GM23338 (cell line): ENCODE data around the gene UBAC2. TPM values are rescaled to one million over a fixed set of nuclear protein-coding genes. Genes with fewer than 3 reads are reported as not detected.

Experiments used
- ATAC-seq: fragments of 200-7000 bp; cut with Tn5 transposase; 3 replicates; pipeline ENCODE4 v1.9.1; 2020
- DNase-seq: peaks from one replicate; pipeline ENCODE4 v3.0.0-alpha.2; 2015; ENCODE audit warnings: low spot score
- H2AFZ ChIP-seq: fragments of 200-600 bp; sonication (generic); 2 replicates; pipeline ENCODE4 v1.8.0; 2016; ENCODE audit warnings: antibody characterized with exemption, mild to moderate bottlenecking, moderate library complexity
- H3F3A ChIP-seq: fragments of 200-600 bp; sonication (generic); replicated peaks from 2 replicates; pipeline ENCODE4 v1.8.0; 2017; ENCODE audit warnings: antibody characterized with exemption, mixed run types, low read depth
- H3K27ac ChIP-seq: fragments of 200-600 bp; sonication (generic); 2 replicates; pipeline ENCODE4 v1.6.1; 2016; ENCODE audit warnings: low read depth
- H3K27me3 ChIP-seq: fragments of 200-600 bp; sonication (generic); 2 replicates; pipeline ENCODE4 v1.8.0; 2016; ENCODE audit warnings: mild to moderate bottlenecking, mixed run types, moderate library complexity; ENCODE audit not compliant: insufficient read depth
- H3K36me3 ChIP-seq: fragments of 200-600 bp; sonication (generic); 2 replicates; pipeline ENCODE4 v1.8.0; 2016; ENCODE audit warnings: mild to moderate bottlenecking; ENCODE audit not compliant: insufficient read depth
- H3K4me1 ChIP-seq: fragments of 200-600 bp; sonication (generic); 2 replicates; pipeline ENCODE4 v1.8.0; 2016; ENCODE audit warnings: mild to moderate bottlenecking, moderate library complexity; ENCODE audit not compliant: insufficient read depth
- H3K4me2 ChIP-seq: fragments of 200-600 bp; sonication (generic); 2 replicates; pipeline ENCODE4 v1.7.1; 2017; ENCODE audit warnings: mixed run types
- H3K4me3 ChIP-seq: fragments of 200-600 bp; sonication (generic); 2 replicates; pipeline ENCODE4 v1.6.1; 2016; ENCODE audit warnings: mixed run types
- H3K79me2 ChIP-seq: fragments of 200-600 bp; sonication (generic); replicated peaks from 2 replicates; pipeline ENCODE4 v1.8.0; 2017; ENCODE audit warnings: mild to moderate bottlenecking; ENCODE audit not compliant: insufficient read depth
- H3K9me2 ChIP-seq: fragments of 200-600 bp; sonication (generic); 2 replicates; pipeline ENCODE4 v1.8.0; 2017; ENCODE audit not compliant: insufficient read depth
- H4K20me1 ChIP-seq: fragments of 200-600 bp; sonication (generic); replicated peaks from 2 replicates; pipeline ENCODE4 v1.8.0; 2017; ENCODE audit warnings: mild to moderate bottlenecking; ENCODE audit not compliant: insufficient read depth
- H3K27ac Mint-ChIP-seq: 2 replicates; pipeline ENCODE4 v1.8.0; 2020; ENCODE audit warnings: inconsistent platforms, mild to moderate bottlenecking, moderate library complexity, mixed read lengths
- H3K27me3 Mint-ChIP-seq: 3 replicates; pipeline ENCODE4 v1.8.0; 2022; ENCODE audit warnings: low read depth, mild to moderate bottlenecking, moderate library complexity, mixed read lengths, inconsistent platforms; ENCODE audit not compliant: insufficient read depth, poor library complexity
- H3K36me3 Mint-ChIP-seq: 3 replicates; pipeline ENCODE4 v1.8.0; 2021; ENCODE audit warnings: low read depth, mild to moderate bottlenecking, inconsistent platforms, moderate library complexity, mixed read lengths
- H3K4me1 Mint-ChIP-seq: 3 replicates; pipeline ENCODE4 v1.8.0; 2020; ENCODE audit warnings: mild to moderate bottlenecking, inconsistent platforms, mixed read lengths
- H3K4me3 Mint-ChIP-seq: 3 replicates; pipeline ENCODE4 v1.8.0; 2021; ENCODE audit warnings: moderate library complexity, mild to moderate bottlenecking, inconsistent platforms, mixed read lengths
- H3K9me3 Mint-ChIP-seq: 3 replicates; pipeline ENCODE4 v1.8.0; 2020; ENCODE audit warnings: moderate library complexity, mild to moderate bottlenecking, inconsistent platforms, mixed read lengths
- CREB1 ChIP-seq: fragments of 250-450 bp; sonication (Bioruptor Pico); IDR thresholded peaks from 2 replicates; pipeline ENCODE4 v1.5.0; 2020; ENCODE audit warnings: low read depth, mild to moderate bottlenecking, moderate library complexity
- EZH2 ChIP-seq: fragments of 200-600 bp; sonication (generic); IDR thresholded peaks from one replicate; pipeline ENCODE4 v1.8.0; 2017; ENCODE audit warnings: antibody characterized with exemption, mild to moderate bottlenecking, low read depth; ENCODE audit not compliant: unreplicated experiment
- EZH2phosphoT487 ChIP-seq: fragments of 200-600 bp; sonication (generic); IDR thresholded peaks from one replicate; pipeline ENCODE4 v1.8.1; 2018; ENCODE audit warnings: antibody characterized with exemption; ENCODE audit not compliant: unreplicated experiment
- JUNB ChIP-seq: IDR thresholded peaks from one replicate; pipeline ENCODE4 v1.6.1; 2016; ENCODE audit warnings: antibody characterized with exemption; ENCODE audit not compliant: unreplicated experiment
- NANOG ChIP-seq: IDR thresholded peaks from 2 replicates; pipeline ENCODE4 v1.6.1; 2016; ENCODE audit warnings: antibody characterized with exemption, borderline replicate concordance
- POLR2AphosphoS5 ChIP-seq: IDR thresholded peaks from 2 replicates; pipeline ENCODE4 v1.6.1; 2016; ENCODE audit warnings: antibody characterized with exemption, low read depth
- REST ChIP-seq: IDR thresholded peaks from one replicate; pipeline ENCODE4 v1.6.1; 2018; ENCODE audit warnings: antibody characterized with exemption; ENCODE audit not compliant: unreplicated experiment
- STAT1 ChIP-seq: IDR thresholded peaks from one replicate; pipeline ENCODE4 v1.6.1; 2016; ENCODE audit warnings: antibody characterized with exemption; ENCODE audit not compliant: unreplicated experiment
- ZNF114 ChIP-seq: fragments of 250-450 bp; sonication (Bioruptor Pico); IDR thresholded peaks from 2 replicates; pipeline ENCODE4 v1.5.0; 2020; ENCODE audit warnings: mild to moderate bottlenecking, moderate library complexity
- ZNF331 ChIP-seq: fragments of 250-450 bp; sonication (Bioruptor Pico); IDR thresholded peaks from 2 replicates; pipeline ENCODE4 v1.5.0; 2020; ENCODE audit warnings: low read depth, mild to moderate bottlenecking, moderate library complexity
- ZNF462 ChIP-seq: fragments of 250-450 bp; sonication (Bioruptor Pico); IDR thresholded peaks from 2 replicates; pipeline ENCODE4 v1.5.0; 2020; ENCODE audit warnings: mild to moderate bottlenecking, moderate library complexity
- polyA plus RNA-seq: library from polyadenylated mRNA; unstranded; fragments of >200 nt; fragmentation: Nextera tagmentation; extraction: Ambion mirVana; gene quantifications from 2 replicates; pipeline ENCODE4 v1.2.1, GENCODE V29; 2016
- total RNA-seq: library from RNA; depleted of rRNA; stranded (reverse); fragments of >200 nt; shearing (Covaris generic); gene quantifications from 2 replicates; pipeline ENCODE4 v1.2.3, GENCODE V29; 2014
- TF ChIP-seq, protein P1 (sequence below), 2 experiments: fragments of 200-600 bp in 1 of 2; sonication (generic) in 1 of 2; conservative IDR thresholded peaks; 2 replicates each; pipeline versions ENCODE4 v1.5.1 to v1.6.1; 2016 to 2017; ENCODE audit warnings: antibody characterized with exemption in 2 of 2, low read depth in 2 of 2, mild to moderate bottlenecking in 2 of 2, moderate library complexity in 1 of 2

Gene UBAC2
- total and polyA plus RNA-seq, 2 experiments from 2014 or later, result 37.9 to 76.9 TPM

DNA sequence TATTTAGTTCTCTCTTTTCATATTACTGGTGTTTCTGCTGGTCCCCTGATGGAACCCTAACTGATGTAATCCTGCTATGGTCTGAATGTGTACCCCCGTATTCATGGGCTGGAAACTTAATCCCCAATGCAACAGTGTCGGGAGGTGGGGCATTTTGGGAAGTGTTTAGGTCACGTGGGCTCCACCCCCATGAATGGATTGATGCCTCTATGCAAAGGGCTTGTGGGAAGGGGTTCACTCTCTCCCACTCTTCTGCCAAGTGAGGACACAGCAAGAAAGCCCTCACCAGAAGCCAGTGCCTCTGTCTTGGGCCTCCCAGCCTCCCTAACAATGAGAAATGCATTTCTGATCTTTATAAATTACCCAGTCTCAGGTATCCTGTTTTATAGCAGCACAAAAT, 21.2 kb upstream of the UBAC2 start (continued):
- TF ChIP-seq ZNF462 (CRISPR knock-in tag), result no peak
- no peak for TF ChIP-seq ZNF331 (CRISPR knock-in tag)
- TF ChIP-seq JUNB, result no peak
- TF ChIP-seq POLR2AphosphoS5, result no peak

GRCh38 chr13:99182439-99182838, 18.2 kb upstream of the UBAC2 start:
- no peak overlapping the region for H3K4me3 ChIP-seq
- peaks cover 3% of the 10 kb centered on the region; the same call in 1 of the 3 replicates for H3K4me1 Mint-ChIP-seq
- H3K27ac Mint-ChIP-seq, result no peak overlapping the region
- peaks cover 26% of the 10 kb centered on the region; the same call in 2 of the 3 replicates for H3K9me3 Mint-ChIP-seq
- no peaks in the 10 kb centered on the region; the same call in 1 of the 2 replicates for H4K20me1 ChIP-seq
- no peaks in the 10 kb centered on the region for H3K9me2 ChIP-seq
- no peaks in the 10 kb centered on the region for H3F3A ChIP-seq
- H3K27ac ChIP-seq, result no peak overlapping the region
- DNase-seq (no peak), ATAC-seq (no peak)
- H3K4me1 ChIP-seq, result peaks cover 14% of the 10 kb centered on the region
- peaks cover 12% of the 10 kb centered on the region for H3K27me3 Mint-ChIP-seq
- no peak overlapping the region for H3K4me2 ChIP-seq
- no peak overlapping the region for H3K4me3 Mint-ChIP-seq
- H3K27me3 ChIP-seq, result peaks cover 31% of the 10 kb centered on the region
- peaks cover 10% of the 10 kb centered on the region; the same call in 2 of the 3 replicates for H3K36me3 Mint-ChIP-seq
- H3K79me2 ChIP-seq, result no peaks in the 10 kb centered on the region
- H2AFZ ChIP-seq, result no peak overlapping the region
- no peaks in the 10 kb centered on the region for H3K36me3 ChIP-seq
- TF ChIP-seq NANOG (no peak), EZH2phosphoT487 (no peak), POLR2AphosphoS5 (no peak), ZNF331 (CRISPR knock-in tag) (no peak), REST (no peak), ZNF114 (CRISPR knock-in tag) (no peak), CREB1 (no peak), STAT1 (no peak), EZH2 (no peak), JUNB (no peak)
- TF ChIP-seq, protein P1, sequence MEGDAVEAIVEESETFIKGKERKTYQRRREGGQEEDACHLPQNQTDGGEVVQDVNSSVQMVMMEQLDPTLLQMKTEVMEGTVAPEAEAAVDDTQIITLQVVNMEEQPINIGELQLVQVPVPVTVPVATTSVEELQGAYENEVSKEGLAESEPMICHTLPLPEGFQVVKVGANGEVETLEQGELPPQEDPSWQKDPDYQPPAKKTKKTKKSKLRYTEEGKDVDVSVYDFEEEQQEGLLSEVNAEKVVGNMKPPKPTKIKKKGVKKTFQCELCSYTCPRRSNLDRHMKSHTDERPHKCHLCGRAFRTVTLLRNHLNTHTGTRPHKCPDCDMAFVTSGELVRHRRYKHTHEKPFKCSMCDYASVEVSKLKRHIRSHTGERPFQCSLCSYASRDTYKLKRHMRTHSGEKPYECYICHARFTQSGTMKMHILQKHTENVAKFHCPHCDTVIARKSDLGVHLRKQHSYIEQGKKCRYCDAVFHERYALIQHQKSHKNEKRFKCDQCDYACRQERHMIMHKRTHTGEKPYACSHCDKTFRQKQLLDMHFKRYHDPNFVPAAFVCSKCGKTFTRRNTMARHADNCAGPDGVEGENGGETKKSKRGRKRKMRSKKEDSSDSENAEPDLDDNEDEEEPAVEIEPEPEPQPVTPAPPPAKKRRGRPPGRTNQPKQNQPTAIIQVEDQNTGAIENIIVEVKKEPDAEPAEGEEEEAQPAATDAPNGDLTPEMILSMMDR (conservative IDR thresholded peaks at IDR 0.05; ENCODE audit: low read depth in 2 of 2), result no peak
